HG02571 (cell line): ENCODE data around the gene C13orf46.
"Not testable (repeated sequence)": the region's sequence is repeated elsewhere in the genome, so short reads cannot be mapped to it uniquely, and the experiment has no call there.

Experiments used
- ATAC-seq: cut with Tn5 transposase; IDR thresholded peaks from one replicate; pipeline ENCODE4 v1.9.1; 2021; ENCODE audit warnings: mild to moderate bottlenecking, moderate library complexity; ENCODE audit not compliant: unreplicated experiment

The C13orf46 gene

DNA sequence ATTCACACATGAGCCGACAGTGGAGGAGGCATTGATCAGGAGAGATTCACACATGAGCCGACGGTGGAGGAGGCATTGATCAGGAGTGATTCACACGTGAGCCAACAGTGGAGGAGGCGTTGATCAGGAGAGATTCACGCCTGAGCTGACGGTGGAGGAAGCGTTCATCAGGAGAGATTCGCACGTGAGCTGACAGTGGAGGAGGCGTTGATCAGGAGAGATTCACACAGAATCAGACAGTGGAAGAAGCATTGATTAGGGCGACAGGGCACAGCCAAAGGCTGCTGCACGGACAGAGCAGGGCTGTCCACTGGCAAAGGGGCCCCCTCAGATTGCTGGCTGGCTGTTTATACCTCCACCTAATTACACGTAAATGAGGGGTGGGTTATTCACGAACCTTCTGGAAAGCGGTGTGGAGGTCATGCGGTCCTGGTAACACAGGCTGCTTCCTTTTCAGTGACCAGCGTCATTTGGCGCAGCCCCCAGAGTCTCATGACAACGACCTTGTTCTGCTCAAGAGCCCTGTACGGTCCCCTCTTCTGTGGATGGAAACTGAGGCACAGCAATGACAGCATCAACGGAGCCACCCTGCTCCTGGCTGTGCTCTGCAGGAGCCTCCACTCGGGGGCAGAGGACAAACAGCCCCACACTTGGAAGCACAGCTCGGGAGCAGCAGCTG, 59.4 kb downstream of the C13orf46 start:
- no peak for ATAC-seq

DNA sequence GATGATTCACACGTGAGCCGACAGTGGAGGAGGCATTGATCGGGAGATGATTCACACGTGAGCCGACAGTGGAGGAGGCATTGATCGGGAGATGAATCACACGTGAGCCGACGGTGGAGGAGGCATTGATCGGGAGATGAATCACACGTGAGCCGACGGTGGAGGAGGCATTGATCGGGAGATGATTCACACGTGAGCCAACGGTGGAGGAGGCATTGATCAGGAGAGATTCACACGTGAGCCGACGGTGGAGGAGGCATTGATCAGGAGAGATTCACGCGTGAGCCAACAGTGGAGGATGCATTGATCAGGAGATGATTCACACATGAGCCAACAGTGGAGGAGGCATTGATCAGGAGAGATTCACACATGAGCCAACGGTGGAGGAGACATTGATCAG, 60.0 kb downstream of the C13orf46 start:
- ATAC-seq = not testable (repeated sequence)

DNA sequence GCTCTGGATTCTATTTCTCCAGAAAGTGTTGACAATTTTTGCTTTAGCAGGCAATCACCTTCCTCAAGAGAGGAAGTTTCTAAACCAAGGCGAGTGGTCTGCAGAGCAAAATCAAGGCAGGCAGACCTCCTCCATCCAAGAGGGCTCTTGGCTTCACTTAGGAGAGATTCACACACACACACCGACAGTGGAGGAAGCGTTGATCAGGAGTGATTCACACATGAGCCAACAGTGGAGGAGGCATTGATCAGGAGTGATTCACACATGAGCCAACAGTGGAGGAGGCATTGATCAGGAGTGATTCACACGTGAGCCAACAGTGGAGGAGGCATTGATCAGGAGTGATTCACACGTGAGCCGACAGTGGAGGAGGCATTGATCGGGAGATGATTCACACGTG, 60.5 kb downstream of the C13orf46 start:
- not testable (repeated sequence) for ATAC-seq

DNA sequence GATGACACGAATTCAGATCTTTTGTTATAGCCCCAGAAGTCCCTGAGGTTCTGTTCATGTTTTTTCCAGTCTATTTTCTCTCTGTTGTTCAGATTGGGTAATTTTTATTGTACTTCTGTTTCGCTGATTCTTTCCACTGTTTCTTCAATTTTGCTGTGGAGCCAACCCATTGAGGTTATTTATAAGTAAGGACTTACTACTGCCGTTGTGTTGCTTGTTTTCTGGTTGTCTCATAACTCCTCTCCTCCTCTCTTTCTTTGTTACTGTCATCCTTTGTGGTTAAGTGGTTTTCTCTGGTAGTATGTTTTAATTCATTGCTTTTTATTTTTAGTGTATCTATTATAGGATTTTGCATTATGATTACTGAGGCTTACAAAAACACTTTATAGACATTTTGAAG, 61.3 kb downstream of the C13orf46 start:
- ATAC-seq = no peak

DNA sequence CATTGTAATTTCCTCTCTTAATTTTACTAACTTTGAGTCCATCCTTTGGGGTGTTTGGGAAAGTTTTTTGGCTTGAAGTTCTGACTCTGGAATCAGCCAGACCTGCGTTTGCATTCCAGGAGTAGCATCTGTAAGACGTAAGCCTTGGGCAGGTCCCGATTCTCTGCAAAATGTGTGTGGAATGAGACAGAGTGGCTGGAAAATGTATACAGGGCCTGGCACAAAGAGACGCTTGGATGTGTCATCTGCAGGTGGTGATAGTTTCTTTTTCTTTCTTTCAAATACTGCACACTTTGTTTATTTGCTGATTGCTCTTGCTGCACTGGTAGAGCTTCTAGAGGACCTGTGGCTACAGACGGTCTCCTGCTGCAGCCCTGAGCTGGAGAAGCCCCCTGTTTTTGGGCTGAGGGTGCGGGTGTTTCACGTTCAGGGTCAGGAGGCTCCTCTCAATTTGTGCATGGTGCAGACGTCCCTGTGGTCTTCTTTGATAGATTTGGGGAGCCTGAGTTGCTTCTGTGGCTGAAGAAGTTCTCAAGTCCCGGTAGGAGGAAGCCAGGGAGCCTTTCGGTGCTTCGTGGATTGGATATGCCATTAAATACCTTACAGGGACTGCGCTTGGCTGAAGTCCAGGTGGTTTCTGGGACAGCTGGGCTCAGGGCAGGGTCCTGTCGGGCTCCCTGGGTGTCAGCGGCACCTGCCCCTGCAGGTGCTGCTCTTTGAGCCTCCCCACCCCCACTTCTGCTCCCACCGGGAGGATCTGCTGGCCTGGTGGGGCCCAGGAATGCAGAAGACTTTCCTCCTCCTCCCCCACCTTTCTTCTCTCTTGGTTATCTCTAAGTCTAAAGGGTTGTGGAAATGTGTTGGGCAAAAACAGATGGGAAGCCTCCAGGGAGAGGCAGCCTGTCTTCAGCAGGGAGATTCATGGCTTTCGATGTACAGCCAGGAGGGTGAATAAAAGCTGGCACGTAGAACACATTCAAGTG, 66.0 kb downstream of the C13orf46 start:
- no peak for ATAC-seq

DNA sequence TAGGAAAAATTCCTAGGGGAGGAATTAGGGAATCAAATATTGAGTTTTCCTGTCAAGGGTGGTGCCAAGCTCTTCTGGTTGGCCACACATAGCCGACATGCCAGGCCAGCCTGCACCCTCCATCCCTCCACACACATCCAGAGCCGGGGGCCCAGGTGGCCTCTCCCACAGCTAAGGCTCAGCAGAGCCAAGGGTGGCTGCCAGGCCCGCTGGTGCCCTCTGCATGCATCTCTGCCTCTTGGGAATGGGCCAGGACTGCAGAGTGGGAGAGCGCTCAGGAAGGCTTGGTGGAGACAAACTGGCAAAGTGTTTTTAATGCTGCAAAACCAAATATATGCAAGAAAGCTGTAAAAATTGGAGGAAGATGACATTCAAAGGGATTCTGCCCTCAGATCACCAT, 67.3 kb downstream of the C13orf46 start:
- no peak for ATAC-seq

DNA sequence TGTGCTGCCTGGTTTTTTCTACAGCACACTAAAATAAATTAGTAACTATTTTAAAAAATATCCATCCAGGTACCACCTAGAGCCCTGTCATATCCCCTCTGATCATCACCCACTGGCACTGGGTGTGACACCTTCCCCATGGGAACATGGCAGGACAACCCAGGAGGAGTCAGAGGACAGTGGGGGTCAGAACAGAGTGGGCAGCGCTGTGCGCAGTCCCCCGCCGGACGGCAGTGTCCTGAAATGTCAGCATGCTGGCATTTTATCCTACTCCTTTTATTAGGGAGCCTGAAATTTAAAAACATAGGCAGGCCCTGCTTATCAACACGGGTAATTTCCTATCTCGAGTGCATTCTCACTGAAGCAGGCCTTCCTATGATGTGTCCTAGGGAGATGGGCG, 67.9 kb downstream of the C13orf46 start:
- no peak for ATAC-seq

DNA sequence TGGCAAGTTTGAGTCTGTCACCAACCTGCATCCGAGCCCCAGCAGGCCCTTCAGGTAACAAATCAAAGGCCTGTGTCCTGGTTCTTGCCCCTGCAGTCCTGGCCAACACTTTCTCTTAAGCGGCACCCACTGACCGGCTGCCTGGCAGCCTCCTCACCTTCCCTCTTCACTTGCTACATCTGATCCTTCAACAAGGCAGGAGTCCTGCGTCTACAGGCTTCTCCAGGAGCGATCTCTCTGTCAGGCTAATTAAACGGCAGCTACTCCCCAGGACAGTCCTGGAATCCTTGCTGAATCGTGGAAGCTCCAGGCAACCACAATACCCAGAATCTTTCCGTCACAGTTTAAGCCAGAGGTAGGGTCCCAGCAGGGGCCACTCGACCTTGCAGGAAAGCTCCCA, 68.9 kb downstream of the C13orf46 start:
- no peak for ATAC-seq

DNA sequence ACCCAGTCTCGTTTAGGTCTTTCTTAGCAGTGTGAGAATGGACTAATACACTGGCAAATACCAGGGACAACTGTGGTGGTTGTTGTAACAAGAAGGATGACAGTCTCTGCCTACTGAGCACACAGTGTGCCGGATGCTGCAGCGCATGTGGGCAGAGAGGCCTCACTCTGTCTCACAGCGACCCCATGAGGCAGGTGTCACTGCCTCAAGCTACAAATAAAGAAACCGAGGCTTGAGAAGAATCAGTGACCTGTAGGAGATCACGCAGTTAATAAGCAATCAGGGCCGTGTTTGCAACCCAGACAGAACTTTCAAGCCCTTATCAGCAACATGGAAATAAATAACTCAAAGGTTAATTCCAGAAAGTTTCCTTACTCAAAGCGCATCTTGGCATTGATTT, 69.5 kb downstream of the C13orf46 start:
- no peak for ATAC-seq

DNA sequence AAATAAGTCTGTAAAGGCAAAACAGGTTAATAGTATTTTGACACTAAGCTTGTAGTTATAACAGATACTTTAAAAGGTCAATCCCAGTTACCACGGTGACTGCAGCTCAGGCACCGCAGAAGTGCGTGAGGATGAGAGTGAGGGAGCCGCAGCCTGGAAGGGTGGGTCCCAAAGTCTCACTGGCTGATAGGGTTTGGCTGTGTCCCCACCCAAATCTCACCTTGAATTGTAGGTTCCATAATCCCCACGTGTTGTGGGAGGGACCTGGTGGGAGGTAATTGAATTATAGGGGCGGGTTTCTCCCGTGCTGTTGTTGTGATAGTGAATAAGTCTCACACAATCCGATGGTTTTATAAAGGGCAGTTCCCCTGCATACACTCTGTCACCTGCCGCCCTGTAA, 70.0 kb downstream of the C13orf46 start:
- no peak for ATAC-seq
